Stimulated activated CD8-positive, alpha-beta memory T cell treated with anti-CD3 and anti-CD28 coated beads, Interleukin-2, amount 100 ng/mL, for 1 hour (primary cell): ENCODE results near the gene MMP20.

Experiments used
- DNase-seq, 2 donors: peaks; one replicate each; pipeline ENCODE4 v3.0.0-alpha.2; 2020; ENCODE audit warnings: low read depth in 2 of 2

Gene MMP20

DNA sequence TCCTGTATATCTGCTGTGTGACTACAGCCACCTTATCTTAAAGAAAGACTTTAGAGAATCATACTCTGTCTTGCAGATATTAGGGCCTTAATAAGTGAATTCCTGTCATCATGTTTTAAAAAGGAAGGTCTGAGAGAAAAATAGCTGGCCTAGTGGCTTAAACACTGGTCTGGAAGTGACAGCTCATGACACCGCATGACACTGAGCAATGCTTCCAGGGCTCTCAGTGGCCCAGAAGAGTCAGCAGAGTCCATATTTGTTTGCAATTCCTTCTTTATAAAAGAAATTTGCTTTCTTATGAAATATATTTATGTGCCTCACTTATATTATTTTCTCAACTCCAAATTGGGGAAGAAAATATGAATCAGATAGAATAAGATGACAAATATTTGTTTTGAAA lies 33.0 kb downstream of the MMP20 start:
- no peak for DNase-seq

DNA sequence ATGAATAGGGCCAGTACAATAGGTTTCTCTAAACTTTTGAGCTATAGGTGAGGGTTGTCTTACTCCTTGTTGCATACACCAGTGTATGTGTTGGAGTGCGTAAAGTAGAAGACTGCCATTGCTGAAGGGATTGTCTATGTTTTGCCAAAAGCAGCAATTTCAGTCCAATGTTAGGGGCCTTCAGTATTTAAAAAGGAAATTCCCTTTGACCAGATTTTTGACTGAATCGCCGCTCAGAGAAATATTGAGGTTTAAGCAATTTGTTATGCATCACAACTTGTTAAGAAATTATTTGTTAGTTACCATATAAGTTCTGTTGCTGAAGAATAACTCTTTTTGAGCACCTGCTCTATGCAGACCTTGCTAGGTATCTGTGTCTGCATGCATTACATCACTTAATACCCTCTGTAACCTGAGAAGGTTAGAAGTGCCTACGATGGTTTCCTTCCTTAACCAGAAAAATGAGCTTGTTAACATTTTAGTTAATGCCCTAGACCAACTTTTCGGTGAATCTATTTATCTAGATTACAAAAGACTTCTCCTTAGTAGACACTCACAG lies 33.9 kb downstream of the MMP20 start:
- DNase-seq = no peak

DNA sequence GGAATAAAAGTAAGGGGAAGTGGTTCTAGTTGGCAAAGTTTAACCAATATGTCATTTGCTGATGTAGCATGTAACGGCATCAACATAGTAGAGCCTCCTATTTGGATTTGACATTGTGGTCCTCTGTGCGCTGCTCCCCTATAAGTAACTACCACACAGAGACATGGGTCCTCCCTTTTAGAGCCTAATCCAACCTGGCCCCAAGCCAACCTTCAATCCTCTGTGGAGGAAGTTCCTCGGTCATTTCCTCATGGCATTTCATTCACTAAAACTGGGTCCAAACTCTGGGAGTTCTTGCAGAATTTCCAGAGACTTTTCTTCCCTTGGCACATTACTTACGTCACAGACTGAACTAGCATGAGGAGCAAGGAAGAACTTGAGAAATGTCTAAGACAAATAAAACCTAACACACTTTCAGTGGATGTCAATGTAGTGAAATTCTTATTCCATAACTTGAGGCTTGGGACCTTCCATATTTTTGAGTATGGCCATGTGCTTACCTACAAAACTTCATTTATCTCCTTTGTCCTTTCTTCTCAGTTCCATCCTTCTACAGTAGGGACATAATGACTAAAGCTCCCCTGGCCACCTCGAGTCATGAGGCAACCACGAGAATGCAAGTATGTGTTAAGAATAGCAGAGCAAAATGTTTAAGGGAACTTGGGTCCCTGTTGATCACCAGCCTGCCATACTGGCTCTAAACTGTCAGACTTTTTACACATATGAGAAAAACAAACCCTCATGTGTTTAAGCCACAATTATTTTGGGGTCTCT lies 34.7 kb downstream of the MMP20 start:
- DNase-seq = no peak

DNA sequence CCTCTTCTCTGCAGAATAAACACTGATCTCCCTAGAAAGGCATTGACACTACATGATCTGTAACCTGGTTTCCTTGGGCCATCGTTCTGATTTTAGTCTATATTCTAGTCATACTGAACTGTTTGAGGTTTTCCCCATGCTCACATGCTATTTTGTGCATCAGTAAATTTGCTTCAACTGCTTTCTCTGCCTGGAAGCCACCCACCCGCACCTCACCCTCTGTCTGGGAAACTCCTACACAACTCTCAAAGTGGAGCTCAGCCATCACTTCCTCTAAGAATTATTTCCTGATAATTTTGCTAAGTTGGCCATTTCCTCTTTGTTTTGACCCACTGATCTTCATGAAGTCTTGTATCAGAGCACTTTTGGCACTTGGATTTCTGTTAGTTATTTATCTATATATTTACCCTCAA lies 36.1 kb downstream of the MMP20 start:
- no peak for DNase-seq

DNA sequence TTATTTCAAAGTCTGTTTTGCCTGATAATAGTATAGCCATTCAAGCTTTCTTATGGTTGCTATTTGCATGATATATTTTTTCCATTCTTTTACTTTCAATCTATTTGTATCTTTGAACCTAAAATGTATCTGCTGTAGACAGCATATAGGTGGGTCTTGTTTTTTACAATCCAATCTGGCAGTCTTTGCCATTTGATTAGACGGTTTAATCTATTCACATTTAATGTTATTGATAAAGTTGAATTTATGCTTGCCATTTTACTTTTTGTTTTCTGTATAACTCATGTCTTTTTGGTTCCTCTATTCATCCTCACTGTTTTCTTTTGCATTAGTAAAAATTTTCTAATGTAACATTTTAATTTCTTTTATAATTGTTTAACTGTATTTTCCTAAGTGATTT lies 37.4 kb downstream of the MMP20 start:
- DNase-seq = no peak

DNA sequence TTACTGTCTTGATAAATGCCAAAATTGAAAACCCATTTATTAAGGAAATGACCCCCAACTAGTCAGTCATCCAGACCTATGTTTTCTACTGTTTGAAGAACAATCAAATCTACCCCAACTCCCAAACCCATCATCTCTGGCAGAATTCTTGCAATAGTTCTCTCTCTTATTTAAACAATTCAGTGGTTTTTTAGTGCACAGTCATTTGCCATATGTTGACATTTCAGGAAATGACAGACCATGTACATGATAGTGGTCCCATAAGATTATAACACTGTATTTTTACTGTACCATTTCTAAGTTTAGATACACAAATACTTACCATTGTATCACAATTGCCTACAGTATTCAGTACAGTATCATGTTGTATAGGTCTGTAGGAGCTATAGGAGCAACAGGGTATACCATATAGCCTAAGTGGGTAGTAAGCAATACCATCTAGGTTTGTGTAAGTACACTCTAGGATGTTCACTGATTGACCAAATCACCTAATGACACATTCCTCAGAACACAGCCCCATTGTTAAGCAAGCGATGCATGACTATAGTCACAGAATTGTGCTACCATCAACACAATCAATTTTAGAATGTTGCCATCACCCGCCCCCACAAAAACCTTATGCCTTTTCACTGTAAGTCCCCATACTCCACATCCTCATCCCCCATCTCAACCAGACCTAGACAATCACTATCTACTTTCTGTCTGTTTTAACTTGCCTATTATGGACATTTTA lies 41.8 kb downstream of the MMP20 start:
- DNase-seq = no peak

DNA sequence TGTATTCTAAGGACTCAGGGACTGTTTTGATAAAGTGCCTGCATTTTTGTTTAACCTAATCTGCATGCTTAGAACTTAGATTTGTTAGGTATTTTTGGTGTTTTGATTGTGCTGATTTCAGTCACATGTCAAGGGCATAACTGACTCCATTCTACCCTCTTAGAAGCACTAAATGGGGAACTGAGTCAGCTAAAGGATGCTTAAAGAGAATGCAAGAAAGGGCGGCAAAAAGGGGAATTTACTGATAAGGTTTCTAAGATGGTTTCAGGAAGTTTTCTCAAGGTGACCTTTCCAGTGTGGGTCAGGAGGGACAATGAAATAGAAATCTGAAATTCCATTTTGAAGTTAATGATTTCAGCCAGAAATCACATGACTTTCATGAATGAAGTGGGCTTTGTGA lies 43.0 kb downstream of the MMP20 start:
- no peak for DNase-seq

DNA sequence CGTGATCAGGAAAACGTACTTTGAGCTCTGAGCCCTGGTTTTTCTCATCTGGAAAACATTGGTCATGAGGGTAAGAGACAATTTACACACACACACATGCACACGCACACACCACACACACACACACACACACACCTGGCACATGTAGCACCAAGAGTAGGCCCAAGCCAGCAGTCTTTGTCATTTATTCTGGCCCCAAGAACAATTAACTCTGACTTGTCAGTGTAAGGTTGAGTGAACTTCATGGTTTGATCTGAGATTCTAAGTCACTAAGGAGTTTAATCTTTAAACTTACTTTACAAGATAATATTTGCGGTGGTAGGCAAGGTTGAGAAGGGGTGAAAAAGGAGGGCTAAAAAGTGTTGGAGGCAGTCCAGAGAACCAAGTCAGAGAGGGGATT lies 44.1 kb downstream of the MMP20 start:
- no peak for DNase-seq

DNA sequence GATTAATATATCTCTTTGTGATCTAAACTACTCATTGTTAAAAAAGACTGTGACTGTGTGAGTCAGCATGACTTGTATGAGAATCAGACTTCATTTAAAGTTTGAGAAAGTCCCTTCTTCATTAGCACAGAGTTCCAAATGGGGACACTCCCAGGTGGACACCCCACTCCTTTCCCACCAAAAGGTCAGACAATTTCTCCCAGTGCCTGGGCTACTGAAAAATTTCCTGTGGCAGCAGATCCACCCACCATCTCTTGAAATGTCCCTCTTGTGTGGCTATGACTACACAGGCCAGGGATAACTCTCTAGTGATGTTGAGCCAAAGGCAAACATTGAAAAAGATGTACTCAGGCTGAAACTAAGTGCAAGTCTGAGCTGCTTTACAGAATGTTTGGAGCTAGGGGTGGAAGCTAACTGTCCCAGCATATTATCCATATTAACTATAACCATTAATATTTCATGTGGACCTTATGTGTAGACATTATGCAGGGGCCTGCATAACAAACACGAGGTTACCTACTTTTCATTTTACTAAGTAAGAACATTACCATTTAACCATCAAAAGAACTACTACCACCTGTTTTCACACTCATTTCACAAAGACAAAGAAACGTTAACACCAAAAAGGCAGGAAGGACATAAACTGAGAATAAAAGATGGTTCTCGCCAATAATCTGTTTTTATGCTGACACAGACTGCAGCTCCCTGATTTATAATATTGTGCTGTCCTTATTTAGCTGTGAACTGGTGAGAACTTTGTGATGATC lies 44.8 kb downstream of the MMP20 start:
- no peak for DNase-seq

DNA sequence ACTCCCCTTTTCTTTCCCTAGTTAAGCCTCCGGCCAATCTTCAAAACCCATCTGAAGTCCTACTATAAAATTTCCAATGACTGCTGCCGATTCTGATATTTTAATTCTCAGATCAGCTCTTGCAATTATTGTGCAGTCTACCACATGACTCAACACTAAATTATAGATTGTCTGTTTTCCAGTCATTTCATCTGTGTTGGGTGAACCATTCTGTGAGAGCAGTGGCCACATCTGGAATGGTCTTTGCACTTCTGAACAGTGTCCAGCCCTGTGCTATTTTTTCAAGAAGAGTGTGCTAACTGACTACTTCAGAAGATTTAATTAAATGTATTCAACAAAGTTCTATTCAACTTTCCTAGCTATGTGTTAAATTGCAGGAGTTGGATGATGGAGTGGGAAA lies 47.4 kb downstream of the MMP20 start:
- DNase-seq = no peak

DNA sequence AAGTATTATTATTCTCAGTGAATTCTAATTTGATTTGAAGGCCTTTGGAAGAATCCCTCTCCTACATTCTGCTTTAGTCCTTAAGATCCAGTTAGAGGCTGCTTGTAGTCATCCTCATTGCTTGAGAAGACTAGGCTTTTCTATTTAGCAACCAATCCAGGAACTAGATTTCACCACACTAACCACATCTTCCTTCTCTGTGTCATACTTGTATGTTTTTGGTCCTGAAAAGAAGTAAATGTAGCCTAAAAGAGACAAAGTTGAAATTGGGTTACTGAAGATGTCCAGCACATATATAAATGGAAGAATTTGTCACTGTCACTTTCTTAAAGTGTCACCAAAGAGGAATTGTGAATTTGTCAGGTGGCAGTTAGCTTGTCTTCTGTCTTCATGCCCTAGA lies 48.0 kb downstream of the MMP20 start:
- no peak for DNase-seq

DNA sequence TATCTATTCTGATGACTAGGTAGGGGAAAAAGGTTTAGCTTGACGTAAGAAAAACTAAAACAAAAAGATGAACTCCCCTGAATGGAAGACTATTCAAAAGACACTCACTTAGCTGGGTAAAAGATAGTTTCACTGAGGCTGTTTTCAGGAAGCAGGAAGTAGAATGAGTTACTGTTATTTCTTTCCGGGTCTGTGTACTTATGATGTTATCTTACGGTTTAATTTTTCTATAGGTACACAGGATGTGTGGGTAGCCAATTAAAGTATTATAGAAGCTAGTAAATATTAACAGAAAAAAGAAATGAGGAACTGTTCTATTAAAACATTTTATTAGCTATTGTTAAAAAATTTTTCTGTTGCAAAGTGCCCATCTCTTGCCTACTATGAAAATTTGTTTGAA lies 48.8 kb downstream of the MMP20 start:
- DNase-seq = no peak

DNA sequence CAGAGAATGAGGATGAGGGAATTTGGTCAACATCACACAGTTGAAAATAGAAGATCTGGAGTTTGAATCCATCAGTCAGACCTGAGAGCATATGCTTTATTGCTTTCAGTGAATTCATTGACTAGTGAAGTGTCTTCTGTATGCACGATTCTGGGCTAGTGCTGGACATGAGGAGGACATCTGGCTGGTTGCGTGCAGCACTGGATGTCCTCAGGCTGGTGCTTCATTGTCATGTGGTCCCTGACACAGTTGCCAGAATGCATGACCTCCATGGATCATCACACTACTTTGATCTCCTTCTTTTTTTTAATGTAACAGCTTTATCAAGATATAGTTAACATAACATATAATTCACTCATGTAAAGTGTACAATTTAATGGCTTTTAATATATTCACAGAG lies 50.1 kb downstream of the MMP20 start:
- DNase-seq = no peak

DNA sequence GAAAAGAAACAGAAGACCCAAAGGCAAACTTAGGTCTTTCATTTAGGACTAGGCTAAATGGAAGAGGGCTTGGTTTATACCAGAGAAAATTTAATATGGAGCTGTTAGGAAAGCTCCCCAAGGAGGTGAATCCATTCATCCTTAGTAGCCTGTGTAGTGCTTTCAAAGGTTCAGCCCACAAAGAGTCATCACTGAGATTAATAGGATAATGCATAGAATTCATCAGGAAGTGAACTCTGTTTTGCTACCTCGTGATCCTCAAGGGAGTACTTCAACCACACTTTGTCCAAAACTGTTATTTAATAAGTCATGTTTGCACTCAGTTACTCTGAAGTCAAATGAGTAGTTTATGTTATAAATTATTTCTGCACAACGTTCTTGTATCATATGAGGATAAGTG lies 51.3 kb downstream of the MMP20 start:
- no peak for DNase-seq

DNA sequence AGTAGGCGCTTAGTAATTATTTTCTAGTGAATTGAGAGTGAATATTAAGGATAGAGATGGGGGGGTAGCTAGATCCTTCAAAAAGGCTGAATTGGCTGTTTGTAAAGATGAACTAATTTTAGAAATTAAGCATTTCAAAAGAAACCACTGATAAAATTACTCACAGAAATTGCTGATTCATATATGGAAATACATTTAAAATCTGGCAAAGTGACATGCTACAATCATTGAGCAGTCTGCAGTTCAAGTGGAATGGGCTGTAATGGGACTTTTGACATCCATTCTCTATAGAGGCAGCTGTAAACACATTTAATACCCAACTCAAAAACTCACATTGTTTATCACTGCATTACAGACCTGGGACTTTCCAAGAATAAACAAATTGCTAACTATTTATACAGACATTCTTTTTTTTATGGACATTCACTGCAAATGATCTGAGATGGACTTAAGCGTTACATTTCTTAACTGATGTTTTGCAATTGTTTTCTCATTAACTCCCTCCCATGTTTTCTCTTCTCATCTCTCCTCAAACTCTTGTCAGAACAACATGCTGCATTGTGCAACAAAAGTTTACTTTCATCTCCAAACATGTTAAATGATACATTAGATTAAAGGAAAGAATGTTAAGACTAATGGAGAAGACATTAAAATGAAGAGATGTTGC lies 52.4 kb downstream of the MMP20 start:
- no peak for DNase-seq

DNA sequence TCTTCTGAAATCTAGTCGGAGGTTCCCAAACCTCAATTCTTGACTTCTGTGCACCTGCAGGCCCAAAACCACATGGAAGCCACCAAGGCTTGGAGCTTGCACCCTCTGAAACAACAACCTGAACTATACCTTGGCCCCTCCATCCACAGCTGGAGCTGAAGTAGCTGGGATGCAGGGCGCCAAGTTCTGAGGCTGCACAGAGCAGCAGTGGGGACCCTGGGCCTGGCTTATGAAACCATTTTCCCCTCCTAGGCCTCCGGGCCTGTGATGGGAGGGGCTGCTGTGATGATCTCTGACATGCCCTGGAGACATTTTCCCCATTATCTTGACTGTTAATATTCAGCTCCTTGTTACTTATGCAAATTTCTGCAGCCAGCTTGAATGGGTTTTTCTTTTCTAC lies 56.3 kb downstream of the MMP20 start:
- DNase-seq = no peak

DNA sequence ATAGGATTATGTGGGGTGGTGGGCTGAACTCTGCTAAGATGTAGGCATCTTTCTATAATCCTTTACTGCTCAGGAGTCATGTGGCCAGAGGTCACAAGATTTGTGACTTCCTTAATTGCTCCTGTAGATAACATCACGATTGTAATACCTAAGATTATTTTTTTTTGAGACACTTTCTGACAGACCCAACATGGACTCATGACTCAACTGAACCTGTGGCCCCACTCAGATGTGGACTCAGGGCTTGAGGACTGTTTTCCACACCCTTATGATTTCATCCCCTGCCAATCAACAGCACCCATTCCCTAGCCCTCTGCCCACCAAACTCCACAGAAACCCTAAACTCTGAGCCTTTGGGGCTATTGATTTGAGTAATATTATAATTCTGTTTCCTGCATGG lies 59.0 kb downstream of the MMP20 start:
- DNase-seq = no peak

DNA sequence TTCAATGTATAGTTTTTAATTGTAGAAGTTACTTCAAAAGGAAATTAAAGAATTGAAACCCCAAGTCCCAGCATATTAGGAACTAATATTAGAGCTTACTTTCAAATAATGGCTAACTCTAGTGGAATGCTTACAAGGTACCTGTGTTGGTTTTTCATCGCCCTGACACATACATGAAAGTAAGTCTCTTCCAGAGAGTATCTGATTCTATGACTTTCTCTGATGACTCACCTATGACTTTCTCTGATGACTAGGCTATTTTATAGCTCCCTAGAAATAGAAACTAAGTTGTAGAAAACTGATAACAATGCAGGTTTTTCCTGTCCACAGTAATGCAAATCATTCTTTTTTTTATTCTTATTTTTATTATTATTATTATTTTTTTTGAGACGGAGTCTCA lies 61.0 kb downstream of the MMP20 start:
- DNase-seq = no peak

DNA sequence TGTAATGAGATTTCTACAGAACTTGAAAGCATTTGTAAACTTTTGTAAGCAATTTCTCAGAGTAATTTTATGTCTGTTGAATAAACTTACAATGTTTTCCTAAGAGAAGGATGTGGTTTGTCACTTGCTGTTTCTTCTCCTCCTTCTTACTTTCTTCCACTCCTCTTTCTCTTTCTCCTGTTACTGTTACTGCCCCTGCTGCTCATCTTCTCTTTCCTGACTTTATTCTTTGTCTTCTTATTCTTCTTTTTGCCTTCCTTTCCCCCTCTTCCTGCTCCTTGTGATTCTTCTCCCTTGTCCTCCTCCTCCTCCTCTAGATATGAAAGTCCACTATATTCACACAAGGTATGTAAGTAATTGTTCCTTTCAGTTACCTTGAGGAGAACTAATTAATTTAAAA lies 63.5 kb downstream of the MMP20 start:
- DNase-seq = no peak

DNA sequence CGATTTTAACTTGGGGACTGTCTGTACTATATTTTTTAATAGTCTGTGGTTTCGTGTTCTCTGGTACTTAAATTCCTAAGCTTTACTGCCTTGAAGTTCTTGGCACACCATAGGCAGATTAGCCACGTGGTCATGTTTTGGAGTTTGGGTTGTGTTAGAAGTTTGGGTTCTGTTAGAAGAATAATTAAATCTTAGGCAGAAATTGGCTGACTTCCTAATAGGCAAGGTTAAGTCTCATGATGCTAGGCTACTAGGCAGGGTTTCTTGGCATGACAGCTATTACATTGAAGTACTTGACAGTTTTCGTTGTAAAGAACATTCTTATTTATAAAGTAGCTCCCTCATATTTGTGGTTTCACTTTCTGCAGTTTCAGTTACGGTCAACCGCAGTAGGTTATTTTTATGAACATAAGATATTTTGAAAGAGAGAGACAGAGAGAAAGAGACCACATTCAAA lies 64.5 kb downstream of the MMP20 start:
- DNase-seq = no peak

DNA sequence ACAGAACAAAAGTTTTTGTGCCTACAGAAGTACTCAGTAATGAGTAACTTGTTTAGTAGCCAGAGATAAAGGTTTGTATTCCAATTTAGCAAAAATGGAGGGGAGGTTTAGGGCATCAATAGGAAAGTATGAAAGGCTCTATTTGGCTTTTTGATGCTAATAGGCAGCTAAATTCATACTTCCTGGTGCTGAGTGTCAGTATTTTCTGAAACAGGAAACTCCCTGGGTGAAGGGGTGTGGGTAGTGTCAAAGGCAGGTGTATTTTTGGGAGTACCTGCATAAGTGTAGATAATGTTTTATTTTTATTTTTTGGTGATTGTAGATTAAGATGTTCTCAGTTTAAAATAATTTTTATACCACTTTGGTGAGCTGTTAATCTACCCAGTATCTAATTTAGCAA lies 65.3 kb downstream of the MMP20 start:
- DNase-seq = no peak

DNA sequence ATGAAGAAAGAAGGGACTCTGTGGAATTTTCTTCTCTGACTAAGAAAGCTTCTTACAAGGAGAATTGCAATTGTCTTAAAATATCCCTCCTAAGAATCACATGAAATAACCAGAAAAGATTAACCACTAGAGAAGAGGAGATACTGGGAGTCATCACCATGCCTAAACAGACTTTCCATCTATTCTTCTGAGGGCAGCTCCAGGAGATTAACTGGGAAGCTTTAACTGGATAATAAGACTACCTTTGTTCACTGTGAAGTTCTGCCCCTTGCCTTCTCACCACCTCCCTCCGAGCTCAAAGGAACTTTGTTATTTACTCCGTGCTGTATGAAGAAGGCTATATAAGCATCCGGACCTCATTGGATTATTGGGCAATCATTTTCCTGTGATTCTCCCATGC lies 70.0 kb downstream of the MMP20 start:
- no peak for DNase-seq
